OCI-LY7 (cell line): ENCODE data around the gene TMEM18. TPM values are rescaled to one million over a fixed set of nuclear protein-coding genes. Genes with fewer than 3 reads are reported as not detected.

Source experiments
- BruUV-seq: library from RNA; stranded (reverse); fragments of 400-500 nt; replicated peaks from 2 replicates; lab custom pipeline; 2021; lab: Mats Ljungman, UMichigan
- CTCF ChIA-PET: fragments of 300-600 bp; sonication (Branson Sonifier 250); formaldehyde crosslinking; loops from one replicate; lab custom pipeline; 2022; ENCODE audit warnings: antibody characterized with exemption; ENCODE audit not compliant: unreplicated experiment; lab: Charles Lee
- POLR2A ChIA-PET: fragments of 300-600 bp; sonication (Branson Sonifier 250); formaldehyde crosslinking; loops from one replicate; lab custom pipeline; 2022; ENCODE audit warnings: antibody characterized with exemption; lab: Charles Lee
- DNase-seq: peaks from one replicate; pipeline ENCODE4 v3.0.0-alpha.2; 2015; ENCODE audit warnings: low spot score
- H2AFZ ChIP-seq: fragments of 200-600 bp; sonication (generic), shearing (Covaris generic); 2 replicates; pipeline ENCODE4 v1.6.1; 2014; ENCODE audit warnings: mild to moderate bottlenecking, antibody characterized with exemption, low read length, moderate library complexity
- H3K27ac ChIP-seq: fragments of 200-600 bp; sonication (generic); 2 replicates; pipeline ENCODE4 v1.5.1; 2014; ENCODE audit warnings: mixed run types, low read depth, mild to moderate bottlenecking, moderate library complexity, low read length, inconsistent platforms; ENCODE audit not compliant: poor library complexity, severe bottlenecking
- H3K36me3 ChIP-seq: fragments of 200-600 bp; sonication (generic); 2 replicates; pipeline ENCODE4 v1.6.1; 2014; ENCODE audit warnings: mild to moderate bottlenecking, antibody characterized with exemption, low read length, moderate library complexity, mixed read lengths; ENCODE audit not compliant: insufficient read depth
- H3K4me1 ChIP-seq: fragments of 200-600 bp; sonication (generic); 2 replicates; pipeline ENCODE4 v1.5.1; 2014; ENCODE audit warnings: mild to moderate bottlenecking, low read length; ENCODE audit not compliant: insufficient read depth, poor library complexity, severe bottlenecking
- H3K4me2 ChIP-seq: fragments of 200-600 bp; sonication (generic); 2 replicates; pipeline ENCODE4 v1.6.1; 2014; ENCODE audit warnings: mild to moderate bottlenecking, low read length
- H3K4me3 ChIP-seq: fragments of 200-600 bp; sonication (generic); 2 replicates; pipeline ENCODE4 v1.5.1; 2014; ENCODE audit warnings: mild to moderate bottlenecking, low read depth, low read length; ENCODE audit not compliant: poor library complexity, severe bottlenecking
- H3K79me2 ChIP-seq: fragments of 200-600 bp; sonication (generic); 2 replicates; pipeline ENCODE4 v1.6.1; 2016; ENCODE audit warnings: low read depth, mild to moderate bottlenecking, low read length, moderate library complexity, mixed read lengths; ENCODE audit not compliant: insufficient read depth
- H3K9me2 ChIP-seq: fragments of 200-600 bp; sonication (generic); 2 replicates; pipeline ENCODE4 v1.6.1; 2016; ENCODE audit warnings: mild to moderate bottlenecking, low read length, mixed read lengths; ENCODE audit not compliant: insufficient read depth
- H3K9me3 ChIP-seq: fragments of 200-600 bp; sonication (generic); 2 replicates; pipeline ENCODE4 v1.6.1; 2014; ENCODE audit warnings: mild to moderate bottlenecking, mixed run types, low read length, mixed read lengths
- H4K20me1 ChIP-seq: fragments of 200-600 bp; sonication (generic); 2 replicates; pipeline ENCODE4 v1.6.1; 2014; ENCODE audit warnings: mild to moderate bottlenecking, antibody characterized with exemption, low read length, moderate library complexity, mixed read lengths; ENCODE audit not compliant: insufficient read depth
- EZH2phosphoT487 ChIP-seq: fragments of 200-600 bp; sonication (generic); IDR thresholded peaks from 2 replicates; pipeline ENCODE4 v1.6.1; 2018; ENCODE audit warnings: low read depth, borderline replicate concordance, mild to moderate bottlenecking, mixed run types, antibody characterized with exemption, low read length, moderate library complexity, mixed read lengths
- intact Hi-C: fragments of 100-400 bp; cut with micrococcal nuclease; formaldehyde crosslinking; loops from one replicate; pipeline ENCODE4 v1.10.0; 2022; ENCODE audit not compliant: unreplicated experiment
- total RNA-seq, 2 experiments: library from RNA; depleted of rRNA in 1 of 2; stranded (reverse); fragments of >200 nt in 1 of 2; shearing (Covaris generic) in 1 of 2; gene quantifications; 2 replicates each; pipeline ENCODE4 v1.2.3, GENCODE V29; 2014 to 2022
- TF ChIP-seq, protein P1 (sequence below): fragments of 200-600 bp; sonication (generic); conservative IDR thresholded peaks from 2 replicates; pipeline ENCODE4 v1.5.1; 2014; ENCODE audit warnings: mild to moderate bottlenecking, antibody characterized with exemption, low read length, moderate library complexity, mixed read lengths

The TMEM18 gene
- total RNA-seq, 2 experiments from 2014 or later = 18.2 to 31.1 TPM

DNA sequence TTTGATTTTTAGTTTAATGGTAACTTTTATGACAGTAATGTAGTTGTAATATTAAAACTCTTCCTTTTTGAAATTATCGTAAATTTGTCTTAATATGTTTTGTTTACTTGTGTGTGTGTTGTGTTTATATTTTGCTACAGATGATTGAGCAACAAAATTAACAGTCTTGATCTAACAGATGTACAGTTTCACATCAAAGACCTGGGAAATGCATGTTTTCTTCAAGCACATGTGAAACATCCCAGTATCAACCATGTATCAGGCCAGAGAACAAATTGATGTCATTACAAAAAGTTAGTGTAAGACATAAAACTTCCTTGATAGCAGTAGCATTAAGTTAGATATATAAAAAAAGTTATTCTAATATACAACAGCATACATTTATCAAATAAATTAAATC is 45.5 kb downstream of the TMEM18 start:
- Histone ChIP-seq H3K36me3 (no peaks in the 10 kb centered on the region), H3K27ac (no peak overlapping the region), H4K20me1 (no peaks in the 10 kb centered on the region), H3K4me2 (no peak overlapping the region), H3K4me1 (no peaks in the 10 kb centered on the region), H3K9me2 (no peaks in the 10 kb centered on the region), H3K9me3 (no peaks in the 10 kb centered on the region), H3K4me3 (no peak overlapping the region), H3K79me2 (no peaks in the 10 kb centered on the region), H2AFZ (no peak overlapping the region)
- POLR2A ChIA-PET = interaction anchor here (0.5 kb wide), 1 partner anchor 108 kb away, joined by 3 read pairs; no protein-coding TSS in a partner anchor
- no peak for TF ChIP-seq EZH2phosphoT487
- TF ChIP-seq, protein P1, sequence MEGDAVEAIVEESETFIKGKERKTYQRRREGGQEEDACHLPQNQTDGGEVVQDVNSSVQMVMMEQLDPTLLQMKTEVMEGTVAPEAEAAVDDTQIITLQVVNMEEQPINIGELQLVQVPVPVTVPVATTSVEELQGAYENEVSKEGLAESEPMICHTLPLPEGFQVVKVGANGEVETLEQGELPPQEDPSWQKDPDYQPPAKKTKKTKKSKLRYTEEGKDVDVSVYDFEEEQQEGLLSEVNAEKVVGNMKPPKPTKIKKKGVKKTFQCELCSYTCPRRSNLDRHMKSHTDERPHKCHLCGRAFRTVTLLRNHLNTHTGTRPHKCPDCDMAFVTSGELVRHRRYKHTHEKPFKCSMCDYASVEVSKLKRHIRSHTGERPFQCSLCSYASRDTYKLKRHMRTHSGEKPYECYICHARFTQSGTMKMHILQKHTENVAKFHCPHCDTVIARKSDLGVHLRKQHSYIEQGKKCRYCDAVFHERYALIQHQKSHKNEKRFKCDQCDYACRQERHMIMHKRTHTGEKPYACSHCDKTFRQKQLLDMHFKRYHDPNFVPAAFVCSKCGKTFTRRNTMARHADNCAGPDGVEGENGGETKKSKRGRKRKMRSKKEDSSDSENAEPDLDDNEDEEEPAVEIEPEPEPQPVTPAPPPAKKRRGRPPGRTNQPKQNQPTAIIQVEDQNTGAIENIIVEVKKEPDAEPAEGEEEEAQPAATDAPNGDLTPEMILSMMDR = no peak
- BruUV-seq = no TSS peak
- DNase-seq = no peak
- intact Hi-C loops = no loop called here
- CTCF ChIA-PET = no interaction called here

DNA sequence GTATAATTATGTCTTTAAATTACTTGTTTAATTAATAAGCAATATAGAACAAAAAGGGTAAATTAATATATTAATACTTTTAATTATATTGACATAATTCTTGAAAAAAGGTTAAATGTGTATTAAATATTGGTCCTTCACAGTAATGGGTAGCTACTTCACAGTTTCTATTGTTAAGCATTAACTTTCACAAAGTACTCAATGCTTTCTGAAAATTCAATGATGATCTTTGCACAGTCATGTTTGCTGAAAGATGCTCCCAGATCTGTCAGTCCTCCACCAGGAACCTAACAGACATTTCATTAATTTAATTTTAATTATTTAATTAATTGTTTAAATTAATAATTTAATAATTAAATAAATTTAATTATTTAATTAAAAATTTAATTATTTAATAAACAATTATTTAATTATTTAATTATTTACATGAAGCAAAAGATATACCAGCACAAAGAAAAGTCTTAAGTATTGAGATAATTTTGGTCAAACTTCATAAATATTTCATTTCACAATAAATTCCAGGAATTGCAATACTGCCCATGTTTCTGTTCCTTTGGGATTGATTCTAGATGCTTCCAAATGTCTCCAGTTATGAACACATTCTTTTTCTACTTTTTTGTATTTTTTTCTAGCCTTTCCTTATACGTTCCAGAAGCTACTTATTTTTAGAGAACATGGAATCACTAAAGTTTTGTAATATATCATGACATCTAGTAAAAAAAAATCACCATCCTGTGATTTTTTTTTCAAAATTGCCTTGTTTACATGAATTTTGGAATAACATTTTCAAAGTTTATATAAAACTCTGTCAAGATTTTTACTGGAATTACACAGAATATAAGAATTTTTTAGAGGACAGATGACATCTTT is 46.5 kb downstream of the TMEM18 start:
- ChIA-PET POLR2A (interaction anchor here (0.6 kb wide), 1 partner anchor 380 kb away, joined by 3 read pairs; no protein-coding TSS in a partner anchor), CTCF (no interaction called here)
- no peaks in the 10 kb centered on the region for H3K9me2 ChIP-seq
- no peak for DNase-seq
- H3K36me3 ChIP-seq = no peaks in the 10 kb centered on the region
- H3K79me2 ChIP-seq = no peaks in the 10 kb centered on the region
- H4K20me1 ChIP-seq = no peaks in the 10 kb centered on the region
- H3K4me2 ChIP-seq = no peak overlapping the region
- intact Hi-C loops = no loop called here
- H3K4me3 ChIP-seq = no peak overlapping the region
- H3K27ac ChIP-seq = no peak overlapping the region
- no TSS peak for BruUV-seq
- H2AFZ ChIP-seq = no peak overlapping the region
- H3K4me1 ChIP-seq = no peaks in the 10 kb centered on the region
- H3K9me3 ChIP-seq = no peaks in the 10 kb centered on the region
- no peak for TF ChIP-seq EZH2phosphoT487
- TF ChIP-seq, protein P1 = no peak

DNA sequence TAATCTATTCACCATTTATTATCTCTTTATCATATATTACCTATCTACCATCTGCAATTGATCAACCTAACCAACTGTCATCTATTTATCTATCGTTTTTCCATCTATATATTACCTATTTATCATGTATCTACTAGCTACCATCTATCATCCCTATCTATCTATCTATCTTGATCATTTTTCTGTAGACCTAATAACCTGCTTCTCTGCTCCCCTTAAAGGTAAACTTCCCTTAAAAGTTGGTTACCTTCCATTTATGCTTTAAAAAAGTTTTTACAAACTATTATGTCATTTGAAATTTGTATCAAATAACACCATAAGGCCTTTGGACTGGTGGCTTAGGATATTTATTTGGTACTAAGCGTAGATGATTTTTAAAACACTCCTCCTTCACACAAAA is 47.2 kb downstream of the TMEM18 start:
- no peaks in the 10 kb centered on the region for H3K36me3 ChIP-seq
- intact Hi-C loops = no loop called here
- no peak overlapping the region for H2AFZ ChIP-seq
- H3K27ac ChIP-seq = no peak overlapping the region
- ChIA-PET CTCF (no interaction called here), POLR2A (interaction anchor here (0.6 kb wide), 1 partner anchor 379 kb away, joined by 3 read pairs; no protein-coding TSS in a partner anchor)
- H3K79me2 ChIP-seq = no peaks in the 10 kb centered on the region
- no peak overlapping the region for H3K4me2 ChIP-seq
- no peaks in the 10 kb centered on the region for H3K4me1 ChIP-seq
- no peaks in the 10 kb centered on the region for H3K9me2 ChIP-seq
- H3K9me3 ChIP-seq = no peaks in the 10 kb centered on the region
- no peak overlapping the region for H3K4me3 ChIP-seq
- H4K20me1 ChIP-seq = no peaks in the 10 kb centered on the region
- DNase-seq = no peak
- no TSS peak for BruUV-seq
- TF ChIP-seq, protein P1 = no peak
- no peak for TF ChIP-seq EZH2phosphoT487
